ENCODE data around the gene RNF130. TPM values are rescaled to one million over a fixed set of nuclear protein-coding genes. Genes with fewer than 3 reads are reported as not detected.

RNF130 gene
- polyA plus RNA-seq, 1 donor from 2014 or later, result 18.2 TPM

- Mint-ChIP-seq H3K4me1 (no peaks in the 10 kb centered on the region), H3K27me3 (peaks cover 1% of the 10 kb centered on the region), H3K36me3 (peaks cover 2% of the 10 kb centered on the region), H3K4me3 (no peak overlapping the region), H3K9me3 (no peaks in the 10 kb centered on the region), H3K27ac (no peak overlapping the region)
Measured at GRCh38 chr5:179930788-179931473, 140.6 kb downstream of the RNF130 start.

GRCh38 chr5:179927824-179928223 is 143.7 kb downstream of the RNF130 start:
- Mint-ChIP-seq H3K36me3 (no peaks in the 10 kb centered on the region), H3K9me3 (peaks cover 0 to 2% (median 0%) of the 10 kb centered on the region in 3 donors), H3K27ac (no peak overlapping the region), H3K4me1 (peaks cover 4 to 8% (median 5%) of the 10 kb centered on the region in 3 donors), H3K4me3 (no peak overlapping the region), H3K27me3 (no peaks in the 10 kb centered on the region)

- Mint-ChIP-seq H3K36me3 (no peaks in the 10 kb centered on the region), H3K9me3 (peaks cover 0 to 2% (median 0%) of the 10 kb centered on the region in 3 donors), H3K4me3 (no peak overlapping the region), H3K27ac (no peak overlapping the region), H3K27me3 (no peaks in the 10 kb centered on the region), H3K4me1 (peaks cover 4 to 8% (median 6%) of the 10 kb centered on the region in 3 donors)
Measured at GRCh38 chr5:179926657-179927056, 144.9 kb downstream of the RNF130 start.

GRCh38 chr5:179923436-179923835 is 148.1 kb downstream of the RNF130 start:
- Mint-ChIP-seq H3K4me1 (peaks cover 4 to 8% (median 6%) of the 10 kb centered on the region in 3 donors), H3K27ac (peak overlapping the region in 2 of 3 donors; percentile 53 to 82), H3K27me3 (no peaks in the 10 kb centered on the region), H3K9me3 (peaks cover 0 to 2% (median 0%) of the 10 kb centered on the region in 3 donors), H3K4me3 (peak overlapping the region in 2 of 4 donors; percentile 24 to 29), H3K36me3 (no peaks in the 10 kb centered on the region)

- peaks cover 8 to 13% (median 9%) of the 10 kb centered on the region in 3 donors for H3K4me1 Mint-ChIP-seq
- no peak overlapping the region for H3K27ac Mint-ChIP-seq
- no peaks in the 10 kb centered on the region for H3K36me3 Mint-ChIP-seq
- H3K4me3 Mint-ChIP-seq, result no peak overlapping the region
- peaks cover 0 to 2% (median 0%) of the 10 kb centered on the region in 3 donors for H3K9me3 Mint-ChIP-seq
- peaks cover 2% of the 10 kb centered on the region for H3K27me3 Mint-ChIP-seq
Measured at GRCh38 chr5:179920175-179920574, 151.4 kb downstream of the RNF130 start.

GRCh38 chr5:179919487-179920060 is 152.0 kb downstream of the RNF130 start:
- Mint-ChIP-seq H3K4me1 (peaks cover 8 to 13% (median 9%) of the 10 kb centered on the region in 3 donors), H3K36me3 (no peaks in the 10 kb centered on the region), H3K27ac (no peak overlapping the region), H3K27me3 (peaks cover 2% of the 10 kb centered on the region), H3K9me3 (peaks cover 0 to 2% (median 0%) of the 10 kb centered on the region in 3 donors), H3K4me3 (peak overlapping the region in 1 of 4 donors; percentile 30)

- no peak overlapping the region for H3K4me3 Mint-ChIP-seq
- peaks cover 8 to 19% (median 12%) of the 10 kb centered on the region in 3 donors for H3K4me1 Mint-ChIP-seq
- H3K36me3 Mint-ChIP-seq, result no peaks in the 10 kb centered on the region
- H3K27me3 Mint-ChIP-seq, result peaks cover 2% of the 10 kb centered on the region
- H3K9me3 Mint-ChIP-seq, result peaks cover 0 to 2% (median 0%) of the 10 kb centered on the region in 3 donors
- H3K27ac Mint-ChIP-seq, result no peak overlapping the region
Measured at GRCh38 chr5:179918742-179919486, 152.6 kb downstream of the RNF130 start.

- H3K9me3 Mint-ChIP-seq, result no peaks in the 10 kb centered on the region
- H3K36me3 Mint-ChIP-seq, result no peaks in the 10 kb centered on the region
- no peak overlapping the region for H3K27ac Mint-ChIP-seq
- no peak overlapping the region for H3K4me3 Mint-ChIP-seq
- H3K4me1 Mint-ChIP-seq, result peaks cover 0 to 14% (median 8%) of the 10 kb centered on the region in 3 donors
- peaks cover 2% of the 10 kb centered on the region for H3K27me3 Mint-ChIP-seq
Measured at GRCh38 chr5:179916523-179916922, 155.0 kb downstream of the RNF130 start.

GRCh38 chr5:179915406-179915935 is 156.1 kb downstream of the RNF130 start:
- Mint-ChIP-seq H3K27ac (no peak overlapping the region), H3K27me3 (peaks cover 2% of the 10 kb centered on the region), H3K9me3 (no peaks in the 10 kb centered on the region), H3K4me3 (no peak overlapping the region), H3K36me3 (no peaks in the 10 kb centered on the region), H3K4me1 (peaks cover 0 to 14% (median 8%) of the 10 kb centered on the region in 3 donors)

- peaks cover 7 to 18% (median 10%) of the 10 kb centered on the region in 3 donors for H3K4me1 Mint-ChIP-seq
- no peak overlapping the region for H3K27ac Mint-ChIP-seq
- H3K36me3 Mint-ChIP-seq, result no peaks in the 10 kb centered on the region
- H3K27me3 Mint-ChIP-seq, result peaks cover 2% of the 10 kb centered on the region
- H3K4me3 Mint-ChIP-seq, result peak overlapping the region in 1 of 4 donors; percentile 41
- H3K9me3 Mint-ChIP-seq, result no peaks in the 10 kb centered on the region
Measured at GRCh38 chr5:179914032-179914755, 157.4 kb downstream of the RNF130 start.

- Mint-ChIP-seq H3K4me1 (peaks cover 7 to 20% (median 10%) of the 10 kb centered on the region in 3 donors), H3K27ac (peak overlapping the region in 1 of 3 donors; percentile 14), H3K9me3 (no peaks in the 10 kb centered on the region), H3K36me3 (no peaks in the 10 kb centered on the region), H3K27me3 (peaks cover 2% of the 10 kb centered on the region), H3K4me3 (no peak overlapping the region)
Measured at GRCh38 chr5:179913461-179913860, 158.1 kb downstream of the RNF130 start.

GRCh38 chr5:179912951-179913350 is 158.6 kb downstream of the RNF130 start:
- Mint-ChIP-seq H3K27me3 (peaks cover 2% of the 10 kb centered on the region), H3K4me1 (peaks cover 7 to 20% (median 12%) of the 10 kb centered on the region in 3 donors), H3K36me3 (no peaks in the 10 kb centered on the region), H3K27ac (peak overlapping the region in 1 of 3 donors; percentile 14), H3K4me3 (no peak overlapping the region), H3K9me3 (no peaks in the 10 kb centered on the region)

- Mint-ChIP-seq H3K4me3 (no peak overlapping the region), H3K36me3 (no peaks in the 10 kb centered on the region), H3K27ac (peak overlapping the region in 1 of 3 donors; percentile 14), H3K4me1 (peaks cover 7 to 19% (median 11%) of the 10 kb centered on the region in 3 donors), H3K27me3 (peaks cover 2% of the 10 kb centered on the region), H3K9me3 (no peaks in the 10 kb centered on the region)
Measured at GRCh38 chr5:179912386-179912785, 159.2 kb downstream of the RNF130 start.

- no peaks in the 10 kb centered on the region for H3K9me3 Mint-ChIP-seq
- no peaks in the 10 kb centered on the region for H3K36me3 Mint-ChIP-seq
- peaks cover 13 to 16% (median 15%) of the 10 kb centered on the region in 3 donors for H3K4me1 Mint-ChIP-seq
- H3K4me3 Mint-ChIP-seq, result peak overlapping the region; percentile 34 to 83 (median 63)
- peak overlapping the region; percentile 26 to 39 (median 31) for H3K27ac Mint-ChIP-seq
- H3K27me3 Mint-ChIP-seq, result no peaks in the 10 kb centered on the region
Measured at GRCh38 chr5:179909224-179909623, 162.3 kb downstream of the RNF130 start.

Data from IgD-negative memory B cell (primary cell).